HCT116 (cell line): ENCODE results near the gene MRPL50. TPM values are rescaled to one million over a fixed set of nuclear protein-coding genes. Genes with fewer than 3 reads are reported as not detected.

Experiments
- ATAC-seq: fragments of 200-7000 bp; cut with Tn5 transposase; 2 replicates; pipeline ENCODE4 v1.9.1; 2020; ENCODE audit warnings: mild to moderate bottlenecking, moderate library complexity
- BruUV-seq: library from RNA; stranded (reverse); fragments of 400-500 nt; replicated peaks from 2 replicates; lab custom pipeline; 2021; lab: Mats Ljungman, UMichigan
- CTCF ChIA-PET: fragments of 300-600 bp; sonication (Branson Sonifier 250); formaldehyde crosslinking; loops from one replicate; lab custom pipeline; 2021; ENCODE audit warnings: antibody characterized with exemption; lab: Charles Lee
- POLR2A ChIA-PET: fragments of 300-600, 350-600 bp; sonication (Branson Sonifier 250); formaldehyde crosslinking; loops from one replicate; lab custom pipeline; 2021; ENCODE audit warnings: antibody characterized with exemption; lab: Charles Lee
- RAD21 ChIA-PET, 2 experiments: fragments of 300-600 bp; sonication (Branson Sonifier 250); formaldehyde crosslinking; loops; one replicate each; lab custom pipeline; 2023; ENCODE audit warnings: low total read pairs in 2 of 2; ENCODE audit not compliant: uncharacterized antibody in 2 of 2, unreplicated experiment in 2 of 2, low non-redundant PET in 1 of 2; lab: Charles Lee
- DNase-seq: peaks from one replicate; pipeline ENCODE4 v3.0.0-alpha.2; 2010; ENCODE audit warnings: low read depth, low spot score
- H2AFZ ChIP-seq: fragments of 200-600 bp; shearing (Covaris generic), sonication (generic); 2 replicates; pipeline ENCODE4 v1.6.1; 2017; ENCODE audit warnings: low read depth, mixed run types, mixed read lengths, antibody characterized with exemption, low read length; ENCODE audit not compliant: poor library complexity, severe bottlenecking
- H3K27ac ChIP-seq: 2 replicates; pipeline ENCODE4 v1.5.1; 2012; ENCODE audit warnings: low read depth, low read length
- H3K27me3 ChIP-seq: fragments of 200-600 bp; sonication (generic); 2 replicates; pipeline ENCODE4 v1.6.1; 2016; ENCODE audit warnings: mixed run types, low read length, mixed read lengths; ENCODE audit not compliant: insufficient read depth
- H3K36me3 ChIP-seq, 2 experiments: fragments of 200-500 bp in 1 of 2; fragments of 200-600 bp in 1 of 2; sonication (Bioruptor generic) in 1 of 2; sonication (generic) in 1 of 2; 2 replicates each; pipeline versions ENCODE4 v1.5.1 to v1.6.1; 2014 to 2016; ENCODE audit warnings: low read length in 2 of 2, inconsistent platforms in 1 of 2, mixed read lengths in 1 of 2, mixed run types in 1 of 2; ENCODE audit not compliant: insufficient read depth in 2 of 2, control insufficient read depth in 1 of 2
- H3K4me1 ChIP-seq, 2 experiments: fragments of 200-600 bp in 1 of 2; sonication (generic) in 1 of 2; 2 replicates each; pipeline versions ENCODE4 v1.5.1 to v1.6.1; 2012 to 2017; ENCODE audit warnings: low read length in 2 of 2, inconsistent platforms in 1 of 2, mild to moderate bottlenecking in 1 of 2, mixed read lengths in 1 of 2, mixed run types in 1 of 2, moderate library complexity in 1 of 2; ENCODE audit not compliant: insufficient read depth in 2 of 2, control insufficient read depth in 1 of 2
- H3K4me2 ChIP-seq: fragments of 200-600 bp; sonication (generic); 2 replicates; pipeline ENCODE4 v1.6.1; 2017; ENCODE audit warnings: mixed run types, low read length, mixed read lengths
- H3K4me3 ChIP-seq, 2 experiments: fragments of 200-600 bp in 1 of 2; sonication (generic) in 1 of 2; replicated peaks in 1 of 2; 2 replicates each; pipeline ENCODE4 v1.5.1; 2011 to 2016; ENCODE audit warnings: low read length in 2 of 2, control low read depth in 1 of 2, low read depth in 1 of 2, mild to moderate bottlenecking in 1 of 2, mixed read lengths in 1 of 2, mixed run types in 1 of 2
- H3K79me2 ChIP-seq: fragments of 200-600 bp; sonication (generic); 2 replicates; pipeline ENCODE4 v1.6.1; 2017; ENCODE audit warnings: mild to moderate bottlenecking, mixed run types, low read length, moderate library complexity, mixed read lengths; ENCODE audit not compliant: insufficient read depth
- H3K9ac ChIP-seq: fragments of 200-600 bp; sonication (generic); 2 replicates; pipeline ENCODE4 v1.6.1; 2016; ENCODE audit warnings: low read length, mixed read lengths
- H3K9me2 ChIP-seq: fragments of 200-600 bp; sonication (generic), shearing (Covaris generic); 2 replicates; pipeline ENCODE4 v1.6.1; 2017; ENCODE audit warnings: mixed run types, mild to moderate bottlenecking, moderate library complexity; ENCODE audit not compliant: insufficient read depth
- H3K9me3 ChIP-seq, 2 experiments: fragments of 200-500 bp in 1 of 2; fragments of 200-600 bp in 1 of 2; sonication (Bioruptor generic) in 1 of 2; sonication (generic) in 1 of 2; 2 replicates each; pipeline ENCODE4 v1.6.1; 2014 to 2017; ENCODE audit warnings: low read length in 2 of 2, mixed read lengths in 2 of 2, inconsistent platforms in 1 of 2, low read depth in 1 of 2, mild to moderate bottlenecking in 1 of 2, mixed run types in 1 of 2, moderate library complexity in 1 of 2; ENCODE audit not compliant: control insufficient read depth in 1 of 2, insufficient read depth in 1 of 2
- H4K20me1 ChIP-seq: fragments of 200-600 bp; sonication (generic), shearing (Covaris generic); 2 replicates; pipeline ENCODE4 v1.6.1; 2017; ENCODE audit warnings: mixed run types, mild to moderate bottlenecking, moderate library complexity; ENCODE audit not compliant: insufficient read depth
- ATF3 ChIP-seq: IDR thresholded peaks from 2 replicates; pipeline ENCODE4 v1.6.1; 2012
- CTCF ChIP-seq, 3 experiments: fragments of 200-600 bp in 1 of 3; sonication (generic) in 1 of 3; IDR thresholded peaks in 2 of 3; conservative IDR thresholded peaks in 1 of 3; 2 replicates each; pipeline ENCODE4 v1.5.1; 2012 to 2017; ENCODE audit warnings: low read depth in 2 of 3, low read length in 2 of 3, antibody characterized with exemption in 1 of 3, borderline replicate concordance in 1 of 3, control low read depth in 1 of 3, mild to moderate bottlenecking in 1 of 3, mixed read lengths in 1 of 3, mixed run types in 1 of 3, moderate library complexity in 1 of 3; ENCODE audit not compliant: insufficient read depth in 1 of 3
- ELF1 ChIP-seq: IDR thresholded peaks from 2 replicates; pipeline ENCODE4 v1.6.1; 2012; ENCODE audit warnings: low read depth, borderline replicate concordance
- EZH2 ChIP-seq: fragments of 200-600 bp; sonication (generic); IDR thresholded peaks from 2 replicates; pipeline ENCODE4 v1.6.1; 2017; ENCODE audit warnings: antibody characterized with exemption, mixed run types
- JUND ChIP-seq: IDR thresholded peaks from 2 replicates; pipeline ENCODE4 v1.6.1; 2012
- SRF ChIP-seq: IDR thresholded peaks from 2 replicates; pipeline ENCODE4 v1.6.1; 2012; ENCODE audit warnings: low read depth
- ZBTB33 ChIP-seq: IDR thresholded peaks from 2 replicates; pipeline ENCODE4 v1.6.1; 2011; ENCODE audit warnings: mild to moderate bottlenecking, low read length, moderate library complexity; ENCODE audit not compliant: insufficient replicate concordance; ENCODE audit errors: extremely low read depth
- intact Hi-C: fragments of 100-400 bp; cut with micrococcal nuclease; formaldehyde crosslinking; loops from 2 replicates; pipeline ENCODE4 v1.10.0; 2022
- total RNA-seq: library from RNA; stranded (reverse); gene quantifications from one replicate; pipeline ENCODE4 v1.2.1, GENCODE V29; 2021; ENCODE audit not compliant: unreplicated experiment

The MRPL50 gene
- total RNA-seq, 1 experiment from 2014 or later: 14.6 TPM

GRCh38 chr9:101399643-101399970 is 1.2 kb upstream of the MRPL50 start:
- H3K27ac ChIP-seq: no peak overlapping the region
- H3K27me3 ChIP-seq: no peaks in the 10 kb centered on the region
- POLR2A ChIA-PET: interaction anchor here (0.9 kb wide), 1 partner anchor 38 kb away, joined by 4 read pairs; no protein-coding TSS in a partner anchor
- H3K4me3 ChIP-seq: peak overlapping the region; percentile 71 to 92
- H3K4me1 ChIP-seq: peaks cover 3 to 10% of the 10 kb centered on the region in 2 experiments; a peak in 3 of 4 replicates
- H2AFZ ChIP-seq: no peak overlapping the region
- 0 out of 4 replicates have a peak, but pooled peaks cover 0 to 4% of the 10 kb centered on the region in 2 experiments for H3K9me3 ChIP-seq
- H3K4me2 ChIP-seq: peak overlapping the region; percentile 86
- peaks cover 63% of the 10 kb centered on the region for H3K79me2 ChIP-seq
- no TSS peak for BruUV-seq
- CTCF ChIA-PET: interaction anchor here (2.3 kb wide), 1 partner anchor 11 kb away, joined by 18 read pairs; no protein-coding TSS in a partner anchor
- RAD21 ChIA-PET: no interaction called here
- no peaks in the 10 kb centered on the region for H3K9me2 ChIP-seq
- H4K20me1 ChIP-seq: no peaks in the 10 kb centered on the region
- peaks cover 31 to 52% of the 10 kb centered on the region in 2 experiments for H3K36me3 ChIP-seq
- TF ChIP-seq JUND (no peak), ATF3 (no peak), ELF1 (no peak), CTCF (IDR thresholded peaks at IDR 0.05 in 2 of 3, conservative IDR thresholded peaks at IDR 0.05 in 1 of 3; ENCODE audit: borderline replicate concordance in 1 of 3, insufficient read depth in 1 of 3, low read depth in 2 of 3, low read length in 2 of 3) (no peak), EZH2 (no peak), SRF (no peak), ZBTB33 (no peak)
- H3K9ac ChIP-seq: peak overlapping the region; percentile 88
- ATAC-seq: no peak
- intact Hi-C loops: loop anchor here (5.0 kb wide), 2 partner anchors 133 to 797 kb away; partner anchors contain the start of gene RNF20
- DNase-seq: no peak
